Chondrocyte (in vitro differentiated cells): Measurements from ENCODE around the gene MAD1L1. TPM values are rescaled to one million over a fixed set of nuclear protein-coding genes. Genes with fewer than 3 reads are reported as not detected.

Experiments
- DNase-seq: peaks from one replicate; pipeline ENCODE4 v3.0.0; 2021; ENCODE audit warnings: mixed read lengths, low spot score
- H3K27ac Mint-ChIP-seq: one replicate; pipeline ENCODE4 v1.8.0; 2021; ENCODE audit warnings: mild to moderate bottlenecking, moderate library complexity, mixed read lengths; ENCODE audit not compliant: unreplicated experiment
- H3K27me3 Mint-ChIP-seq: 2 replicates; pipeline ENCODE4 v1.8.0; 2021; ENCODE audit warnings: low read depth, mixed read lengths
- H3K36me3 Mint-ChIP-seq: 2 replicates; pipeline ENCODE4 v1.8.0; 2021; ENCODE audit warnings: low read depth, mixed read lengths
- H3K4me1 Mint-ChIP-seq: 2 replicates; pipeline ENCODE4 v1.8.0; 2021; ENCODE audit warnings: low read depth, mild to moderate bottlenecking, mixed read lengths
- H3K4me3 Mint-ChIP-seq: one replicate; pipeline ENCODE4 v1.8.0; 2021; ENCODE audit warnings: mild to moderate bottlenecking, moderate library complexity, mixed read lengths; ENCODE audit not compliant: unreplicated experiment
- H3K9me3 Mint-ChIP-seq: 2 replicates; pipeline ENCODE4 v1.8.0; 2021; ENCODE audit warnings: low read depth, mixed read lengths
- total RNA-seq: library from RNA; stranded (reverse); gene quantifications from 3 replicates; pipeline ENCODE4 v1.2.1, GENCODE V29; 2021
- TF ChIP-seq, protein P1 (sequence below): fragments of 200-600 bp; sonication (generic); IDR thresholded peaks from 2 replicates; pipeline ENCODE4 v1.5.0; 2021; ENCODE audit warnings: antibody characterized with exemption, mild to moderate bottlenecking, moderate library complexity

The MAD1L1 gene
- total RNA-seq, 1 donor from 2014 or later = 22.7 TPM

DNA sequence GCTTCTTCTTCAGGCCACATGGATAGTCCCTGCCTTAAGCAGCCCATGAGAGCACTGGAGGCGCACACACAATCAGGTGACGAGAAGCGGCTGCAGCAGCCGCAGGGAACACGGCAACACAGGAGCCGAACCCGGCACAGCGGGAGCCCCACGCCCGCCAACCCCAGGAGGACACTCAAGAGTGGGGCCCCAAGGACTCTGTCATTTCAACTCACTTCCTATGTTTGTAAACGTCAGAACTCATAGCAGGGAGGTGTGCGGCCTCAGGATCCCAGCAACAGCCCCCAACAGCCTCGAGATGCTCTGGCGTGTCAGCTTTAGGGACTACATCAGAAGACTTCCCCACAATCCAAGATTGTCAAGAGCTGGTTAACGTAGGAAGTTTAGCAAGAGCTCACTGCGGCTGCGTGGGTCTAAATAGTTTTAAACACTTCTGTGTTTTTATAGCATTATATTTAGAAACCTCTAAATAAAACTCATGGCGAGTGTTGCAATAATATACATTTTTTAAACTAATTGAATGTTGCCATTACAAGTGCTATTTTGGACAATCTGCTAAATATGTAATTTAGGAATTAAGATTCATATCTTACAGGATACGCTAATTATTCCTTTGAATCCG, 123.4 kb downstream of the MAD1L1 start:
- H3K4me3 Mint-ChIP-seq = no peak overlapping the region

DNA sequence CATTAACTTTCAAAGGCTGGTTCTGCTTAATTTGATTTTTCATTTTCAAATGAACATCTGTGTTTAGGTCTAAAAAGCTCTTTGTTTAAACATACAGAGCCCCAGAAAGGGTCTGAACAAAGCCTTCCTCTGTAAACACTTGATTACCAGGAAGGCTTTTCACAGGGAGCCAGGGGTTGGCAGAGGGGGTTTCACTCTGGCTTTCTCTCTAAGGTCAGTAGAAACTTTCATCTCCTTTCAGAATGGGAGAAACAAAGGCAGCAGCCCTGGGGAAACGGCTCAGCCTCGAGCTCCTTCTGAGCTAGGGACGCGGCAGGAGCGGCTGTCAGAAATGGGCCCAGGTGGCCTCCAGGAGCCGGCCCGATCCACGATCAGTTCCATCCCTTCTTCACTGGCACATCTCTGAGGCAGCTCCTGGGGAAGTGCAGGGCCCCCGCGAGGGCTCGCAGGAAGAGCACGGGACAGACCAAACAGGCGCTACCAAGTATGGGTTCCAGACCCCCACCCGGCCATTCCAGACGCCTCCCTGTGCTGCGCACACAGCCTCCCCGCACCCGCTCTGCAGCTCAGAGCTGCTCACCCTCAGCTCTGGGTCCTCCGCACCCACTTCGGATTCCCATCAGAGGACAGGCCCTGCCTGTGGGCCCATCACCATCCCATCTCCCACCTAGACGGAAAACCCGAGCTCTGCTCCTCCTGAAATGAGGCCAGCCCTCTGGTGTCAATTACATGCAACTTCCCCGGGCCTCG, 124.1 kb downstream of the MAD1L1 start:
- no peak overlapping the region for H3K27ac Mint-ChIP-seq
- no peaks in the 10 kb centered on the region for H3K27me3 Mint-ChIP-seq
- H3K4me3 Mint-ChIP-seq = no peak overlapping the region
- TF ChIP-seq, protein P1, sequence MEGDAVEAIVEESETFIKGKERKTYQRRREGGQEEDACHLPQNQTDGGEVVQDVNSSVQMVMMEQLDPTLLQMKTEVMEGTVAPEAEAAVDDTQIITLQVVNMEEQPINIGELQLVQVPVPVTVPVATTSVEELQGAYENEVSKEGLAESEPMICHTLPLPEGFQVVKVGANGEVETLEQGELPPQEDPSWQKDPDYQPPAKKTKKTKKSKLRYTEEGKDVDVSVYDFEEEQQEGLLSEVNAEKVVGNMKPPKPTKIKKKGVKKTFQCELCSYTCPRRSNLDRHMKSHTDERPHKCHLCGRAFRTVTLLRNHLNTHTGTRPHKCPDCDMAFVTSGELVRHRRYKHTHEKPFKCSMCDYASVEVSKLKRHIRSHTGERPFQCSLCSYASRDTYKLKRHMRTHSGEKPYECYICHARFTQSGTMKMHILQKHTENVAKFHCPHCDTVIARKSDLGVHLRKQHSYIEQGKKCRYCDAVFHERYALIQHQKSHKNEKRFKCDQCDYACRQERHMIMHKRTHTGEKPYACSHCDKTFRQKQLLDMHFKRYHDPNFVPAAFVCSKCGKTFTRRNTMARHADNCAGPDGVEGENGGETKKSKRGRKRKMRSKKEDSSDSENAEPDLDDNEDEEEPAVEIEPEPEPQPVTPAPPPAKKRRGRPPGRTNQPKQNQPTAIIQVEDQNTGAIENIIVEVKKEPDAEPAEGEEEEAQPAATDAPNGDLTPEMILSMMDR = peak; percentile 32
- peaks cover 2% of the 10 kb centered on the region for H3K36me3 Mint-ChIP-seq
- DNase-seq = no peak
- H3K9me3 Mint-ChIP-seq = no peaks in the 10 kb centered on the region
- peaks cover 67% of the 10 kb centered on the region for H3K4me1 Mint-ChIP-seq

More for the DNA sequence above, 123.4 kb downstream of the MAD1L1 start:
- Mint-ChIP-seq H3K27ac (peak overlapping the region; percentile 62), H3K9me3 (no peaks in the 10 kb centered on the region), H3K4me1 (peaks cover 67% of the 10 kb centered on the region), H3K36me3 (peaks cover 2% of the 10 kb centered on the region), H3K27me3 (no peaks in the 10 kb centered on the region)
- no peak for DNase-seq
- TF ChIP-seq, protein P1 = no peak

DNA sequence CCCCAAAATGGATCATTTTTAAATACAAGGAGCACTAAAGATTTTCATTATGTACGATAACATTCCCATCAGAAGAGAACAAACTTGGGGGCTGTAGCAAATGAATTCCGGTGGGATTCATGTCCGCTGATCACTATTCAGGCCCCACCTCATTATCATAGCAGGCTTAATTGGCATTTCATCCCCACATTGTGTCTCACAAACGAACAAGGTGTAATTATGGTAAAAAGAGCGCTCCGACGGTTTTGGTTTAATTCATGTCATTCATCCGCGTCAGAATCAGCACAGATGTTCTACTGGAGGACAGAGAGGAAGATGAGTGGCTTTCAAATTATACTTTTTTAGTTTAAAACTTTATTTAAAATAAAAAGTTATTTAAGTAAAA, 124.7 kb downstream of the MAD1L1 start:
- TF ChIP-seq, protein P1 = no peak
- no peaks in the 10 kb centered on the region for H3K27me3 Mint-ChIP-seq
- no peak overlapping the region for H3K27ac Mint-ChIP-seq
- peaks cover 69% of the 10 kb centered on the region for H3K4me1 Mint-ChIP-seq
- H3K36me3 Mint-ChIP-seq = peaks cover 2% of the 10 kb centered on the region
- H3K4me3 Mint-ChIP-seq = no peak overlapping the region
- DNase-seq = no peak
- no peaks in the 10 kb centered on the region for H3K9me3 Mint-ChIP-seq

DNA sequence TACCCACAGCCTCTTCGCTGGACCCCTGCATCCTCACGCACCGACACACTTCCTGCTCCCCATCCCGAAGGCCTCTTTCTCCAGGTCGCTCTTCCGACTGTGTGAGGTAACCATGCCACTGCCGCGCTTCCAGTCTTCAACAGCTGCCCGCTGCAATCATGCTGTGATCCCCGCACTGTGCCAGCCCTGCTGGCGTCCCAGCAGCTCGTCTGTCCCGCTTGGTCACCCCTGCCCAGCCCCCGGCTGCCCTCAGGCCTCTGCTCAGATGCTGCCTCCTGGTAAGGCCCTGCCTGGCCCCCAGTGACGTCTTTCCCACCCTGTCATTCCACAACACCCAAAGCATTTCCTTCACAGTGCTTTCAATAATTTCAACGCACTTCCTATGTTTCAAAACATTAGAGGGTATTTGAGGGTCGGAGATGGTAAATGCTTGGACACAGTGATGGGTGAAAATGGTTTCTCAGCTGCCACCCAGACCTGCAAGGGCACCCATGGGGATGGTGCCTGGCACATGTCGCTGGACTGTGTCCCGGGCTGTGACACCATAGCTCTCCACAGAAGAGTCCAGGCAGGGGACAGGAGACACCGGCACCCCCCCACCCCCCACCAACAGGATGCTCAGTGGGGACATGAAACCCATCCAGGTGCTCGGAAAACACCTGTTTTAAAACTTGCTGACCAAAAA, 125.2 kb downstream of the MAD1L1 start:
- TF ChIP-seq, protein P1 = no peak
- no peak overlapping the region for H3K4me3 Mint-ChIP-seq
- no peaks in the 10 kb centered on the region for H3K9me3 Mint-ChIP-seq
- peaks cover 64% of the 10 kb centered on the region for H3K4me1 Mint-ChIP-seq
- H3K27ac Mint-ChIP-seq = no peak overlapping the region
- no peaks in the 10 kb centered on the region for H3K27me3 Mint-ChIP-seq
- H3K36me3 Mint-ChIP-seq = peaks cover 2% of the 10 kb centered on the region
- DNase-seq = no peak

DNA sequence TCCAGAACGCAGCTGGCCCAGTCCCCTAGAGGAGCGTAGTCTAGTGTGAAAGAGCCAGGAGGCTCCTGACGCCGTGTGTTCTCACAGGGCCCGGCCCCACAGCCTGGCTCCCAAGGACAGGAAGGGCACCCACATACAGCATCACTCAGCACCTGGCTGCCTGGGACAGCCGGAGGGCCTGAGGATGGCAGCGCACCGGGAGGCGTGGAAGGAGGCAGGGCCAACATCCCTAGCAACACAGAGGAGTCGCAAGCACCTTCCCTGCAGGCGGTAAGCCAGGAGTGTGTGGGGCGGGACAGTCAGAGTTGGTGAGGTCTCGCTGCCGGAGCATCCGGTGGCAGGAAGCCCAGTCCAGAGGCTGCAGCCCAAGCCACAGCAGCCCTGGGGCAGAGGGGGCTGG, 125.8 kb downstream of the MAD1L1 start:
- Mint-ChIP-seq H3K4me3 (no peak overlapping the region), H3K36me3 (peaks cover 6% of the 10 kb centered on the region), H3K27ac (no peak overlapping the region), H3K9me3 (no peaks in the 10 kb centered on the region), H3K4me1 (peaks cover 59% of the 10 kb centered on the region), H3K27me3 (no peaks in the 10 kb centered on the region)
- no peak for DNase-seq
- TF ChIP-seq, protein P1 = no peak
